ENCODE measurements around the gene TMTC2.
A peak's percentile ranks its signal among the peaks of the same experiment; 100 is the strongest.

The TMTC2 gene

GRCh38 chr12:82848845-82849244, 162.1 kb downstream of the TMTC2 start:
- DNase-seq: no peak

DNA sequence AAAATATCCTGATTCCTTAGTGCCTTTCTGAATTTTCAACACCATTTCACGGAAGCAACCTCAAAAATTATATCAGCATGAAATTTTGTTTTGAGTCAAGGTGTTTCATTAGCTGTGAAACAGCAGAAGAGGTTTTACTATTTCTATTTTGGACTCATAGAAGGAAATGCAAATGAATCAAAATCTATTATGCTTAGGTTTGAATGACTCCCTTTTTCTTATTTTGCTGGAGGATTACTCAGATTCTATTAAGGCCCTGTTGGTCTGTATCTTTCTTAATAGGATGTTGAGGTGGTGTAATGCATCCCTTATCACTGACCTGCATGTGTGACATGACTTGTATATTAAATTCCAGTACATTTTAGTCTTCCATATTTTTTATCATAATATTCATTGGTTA, 165.8 kb downstream of the TMTC2 start:
- DNase-seq: no peak

DNA sequence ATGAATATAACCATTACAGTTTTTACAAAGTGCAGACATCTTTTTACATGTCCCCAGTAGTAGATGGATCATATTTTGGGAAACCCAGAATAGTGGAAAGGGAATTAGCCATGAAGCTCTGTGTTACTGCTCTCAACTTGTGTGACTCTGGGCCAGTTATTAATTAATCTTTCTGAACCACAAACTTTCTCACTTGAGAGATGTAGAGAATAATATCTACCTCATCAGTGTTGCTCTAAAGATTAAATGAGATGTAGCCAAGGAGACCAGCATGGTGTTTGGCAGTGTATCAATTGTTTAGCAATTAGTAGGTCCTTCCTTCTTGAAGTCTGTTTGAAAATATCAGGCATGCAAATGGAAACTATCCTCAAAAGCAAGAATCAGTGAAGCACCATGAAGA, 169.2 kb downstream of the TMTC2 start:
- DNase-seq: no peak

GRCh38 chr12:82857276-82857675, 170.6 kb downstream of the TMTC2 start:
- DNase-seq: no peak

DNA sequence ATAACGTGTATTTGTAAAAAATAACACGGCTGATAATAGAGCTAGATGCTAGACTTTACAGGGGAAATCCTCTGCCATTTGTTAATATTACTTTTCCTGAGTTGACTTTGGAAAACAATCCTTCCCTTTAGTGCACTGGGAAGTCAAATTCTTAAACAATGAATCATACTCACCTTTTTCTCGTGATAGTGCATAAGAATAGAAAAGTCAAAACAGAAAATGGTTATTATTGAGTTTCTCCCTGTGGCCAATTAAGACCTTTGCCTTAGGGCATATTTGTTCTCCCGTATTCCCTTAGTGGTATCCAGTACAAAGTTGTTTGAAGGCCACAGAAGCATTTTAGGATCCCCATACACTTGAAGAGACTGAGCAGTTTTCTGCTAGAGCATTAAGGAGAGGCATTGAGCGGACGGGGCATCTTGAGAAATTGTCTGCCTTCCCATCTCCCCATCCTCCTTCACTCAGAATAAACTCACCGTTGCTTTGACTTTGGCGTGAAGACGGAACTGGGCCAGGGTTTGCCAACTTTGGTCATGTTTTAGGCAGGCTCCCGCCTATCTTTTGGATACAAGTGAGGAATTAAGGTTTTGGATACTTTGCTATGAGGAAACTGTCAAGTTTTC, 171.3 kb downstream of the TMTC2 start:
- no peak for DNase-seq

- no peak for DNase-seq
These were observed 171.8 kb downstream of the TMTC2 start for GRCh38 chr12:82858534-82858917.

DNA sequence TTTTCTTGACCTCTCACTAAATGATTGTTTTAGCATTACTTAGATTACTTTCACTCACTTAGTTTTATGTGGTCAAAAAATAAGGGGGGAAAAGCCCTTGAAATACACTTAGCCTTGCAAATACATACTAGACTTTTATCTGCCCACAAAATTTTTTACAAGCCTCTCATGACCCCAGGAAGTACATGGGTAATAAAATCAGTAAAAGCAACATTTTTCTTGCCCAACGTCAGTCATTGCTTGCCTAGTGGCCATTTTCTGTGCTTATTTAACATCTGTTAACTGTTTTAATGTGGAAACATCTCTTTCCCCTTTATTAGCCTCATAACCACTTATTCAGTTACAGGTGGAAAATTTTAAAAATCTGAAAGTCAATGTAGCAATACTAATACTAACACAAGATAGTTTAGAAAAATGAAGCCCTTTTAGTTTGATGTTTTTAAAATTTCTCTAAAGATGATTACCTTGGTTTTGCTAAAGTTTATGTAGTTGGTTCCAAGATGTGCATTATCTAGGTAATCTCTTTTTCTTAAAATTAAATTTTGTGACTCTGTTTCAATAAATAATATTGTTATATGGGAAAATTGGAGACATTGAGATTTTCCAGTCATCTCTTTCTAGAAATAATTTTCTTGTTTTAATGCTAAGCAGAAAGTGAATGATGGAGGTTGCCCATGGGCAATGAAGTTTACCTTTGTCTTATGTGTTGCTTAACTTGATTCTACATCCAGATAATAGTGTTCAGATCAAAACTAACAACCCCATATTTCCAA, 175.5 kb downstream of the TMTC2 start:
- DNase-seq: no peak

GRCh38 chr12:82862876-82863649, 176.4 kb downstream of the TMTC2 start:
- no peak for DNase-seq

DNA sequence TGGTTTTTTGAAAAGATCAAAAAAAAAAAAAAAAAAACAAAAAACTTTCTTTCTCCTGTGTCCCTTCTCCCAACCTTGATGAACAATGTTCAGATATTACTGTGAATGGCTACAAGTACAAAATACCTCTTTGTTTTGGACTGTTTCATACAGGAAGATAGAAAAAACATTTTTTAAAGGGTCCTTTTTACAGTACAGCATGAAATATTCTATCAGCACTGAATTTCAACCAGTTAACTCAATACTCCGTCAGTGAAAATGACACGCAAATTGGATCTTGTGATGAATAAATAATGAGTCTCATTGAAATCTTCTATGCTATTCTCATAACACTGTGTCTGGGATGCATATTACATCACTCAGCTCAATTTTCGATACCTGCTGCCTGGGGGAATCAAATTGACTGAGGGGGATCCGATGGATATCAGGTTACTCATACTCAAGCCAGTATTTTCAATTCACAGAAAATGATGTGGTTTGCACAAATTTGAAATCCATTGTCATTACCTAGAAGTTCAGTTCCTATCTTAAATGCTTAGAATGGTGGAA, 179.6 kb downstream of the TMTC2 start:
- DNase-seq: no peak

DNA sequence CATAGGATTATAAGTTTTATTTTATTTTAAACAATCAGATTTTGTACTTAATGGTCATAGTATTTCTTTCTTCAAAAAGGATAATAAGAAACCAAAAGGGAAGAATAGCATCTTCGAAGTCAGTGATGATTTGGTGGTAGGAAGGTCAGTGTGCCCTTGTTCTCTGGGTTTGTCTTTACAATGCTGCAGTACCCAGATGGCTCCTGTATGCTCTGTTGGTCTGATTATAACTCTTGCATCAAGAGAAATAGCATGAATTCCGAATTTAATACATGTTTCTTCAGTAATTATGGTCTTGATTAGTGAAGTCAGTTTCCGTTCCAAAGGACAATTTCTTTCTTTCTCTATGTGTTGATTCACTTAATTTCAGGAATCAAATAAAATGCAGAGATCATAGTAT, 180.2 kb downstream of the TMTC2 start:
- DNase-seq: no peak

GRCh38 chr12:82867762-82868500, 181.2 kb downstream of the TMTC2 start:
- DNase-seq: no peak

DNA sequence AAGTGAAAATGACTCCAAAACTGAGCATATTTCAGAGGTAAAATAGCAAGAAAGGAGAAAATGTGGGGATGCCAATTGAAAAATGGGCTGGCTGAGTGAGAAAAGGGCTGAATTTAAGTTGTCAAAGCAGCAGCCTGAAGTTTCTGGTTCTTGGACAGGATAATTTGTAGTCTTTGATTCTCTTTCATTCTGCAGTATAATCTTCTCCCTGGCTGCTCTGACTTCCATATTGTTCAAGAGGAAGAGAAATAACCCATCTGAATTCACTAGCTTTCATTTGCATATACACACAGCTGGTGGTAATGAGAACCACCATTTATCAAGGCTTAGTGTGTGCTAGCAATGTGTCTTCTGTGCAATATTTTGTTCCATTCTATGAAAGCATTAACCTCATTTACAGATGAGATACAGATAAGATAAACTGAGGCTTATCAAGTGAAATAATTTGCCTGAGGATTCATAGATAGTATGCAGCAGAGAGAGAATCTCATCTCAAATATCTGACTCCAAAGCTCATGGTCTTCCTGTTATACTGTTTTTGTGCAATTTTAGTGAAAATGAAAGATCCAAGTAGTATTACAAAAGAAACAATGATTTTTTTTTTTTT, 184.2 kb downstream of the TMTC2 start:
- peak in 1 of 5 experiments; percentile 55 for DNase-seq

- no peak for DNase-seq
These were observed 185.4 kb downstream of the TMTC2 start for GRCh38 chr12:82872088-82872487.

DNA sequence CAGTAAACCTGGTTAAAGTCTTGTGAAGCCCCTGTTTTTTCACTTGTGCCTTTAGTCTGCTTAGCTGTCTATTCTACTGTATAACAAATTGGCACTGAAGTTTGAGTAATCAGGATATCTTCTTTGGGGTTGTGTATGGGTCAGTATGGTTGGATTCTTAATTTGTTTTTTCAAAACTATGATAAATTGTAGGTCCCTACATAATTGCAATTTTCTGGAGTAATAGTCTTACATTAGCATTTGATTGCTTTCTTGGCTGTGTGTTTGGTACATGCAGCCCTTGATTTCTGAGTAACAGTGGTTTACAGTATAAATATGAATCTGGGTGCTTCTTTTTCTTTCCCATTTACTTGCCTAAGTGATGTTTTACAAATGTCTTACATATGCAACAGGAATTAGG, 186.6 kb downstream of the TMTC2 start:
- no peak for DNase-seq

DNA sequence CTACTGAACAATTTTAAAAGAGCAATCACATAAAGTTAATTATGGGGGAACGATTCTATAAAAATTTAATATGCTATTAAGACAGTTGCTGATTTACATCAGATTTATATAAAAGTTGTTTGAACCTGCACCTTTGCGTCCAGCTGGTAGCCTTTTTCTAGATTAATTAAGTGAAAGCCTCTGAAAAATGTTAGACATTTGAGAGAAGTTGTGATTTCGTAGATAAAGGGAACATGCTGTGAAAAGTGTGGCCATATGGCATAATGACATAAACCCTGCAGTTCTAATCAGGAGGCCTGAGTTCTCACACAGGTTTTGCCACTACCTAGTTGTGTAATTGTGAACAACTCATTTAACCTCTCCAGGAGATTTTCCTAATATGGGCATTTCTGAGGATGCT, 187.2 kb downstream of the TMTC2 start:
- DNase-seq: no peak

GRCh38 chr12:82874945-82875344, 188.2 kb downstream of the TMTC2 start:
- DNase-seq: peak in 1 of 5 experiments; percentile 73

GRCh38 chr12:82876075-82876474, 189.4 kb downstream of the TMTC2 start:
- peak in 1 of 5 experiments; percentile 34 for DNase-seq

GRCh38 chr12:82877963-82878362, 191.3 kb downstream of the TMTC2 start:
- peak in 1 of 5 experiments; percentile 39 for DNase-seq

GRCh38 chr12:82880442-82880901, 193.8 kb downstream of the TMTC2 start:
- no peak for DNase-seq

DNA sequence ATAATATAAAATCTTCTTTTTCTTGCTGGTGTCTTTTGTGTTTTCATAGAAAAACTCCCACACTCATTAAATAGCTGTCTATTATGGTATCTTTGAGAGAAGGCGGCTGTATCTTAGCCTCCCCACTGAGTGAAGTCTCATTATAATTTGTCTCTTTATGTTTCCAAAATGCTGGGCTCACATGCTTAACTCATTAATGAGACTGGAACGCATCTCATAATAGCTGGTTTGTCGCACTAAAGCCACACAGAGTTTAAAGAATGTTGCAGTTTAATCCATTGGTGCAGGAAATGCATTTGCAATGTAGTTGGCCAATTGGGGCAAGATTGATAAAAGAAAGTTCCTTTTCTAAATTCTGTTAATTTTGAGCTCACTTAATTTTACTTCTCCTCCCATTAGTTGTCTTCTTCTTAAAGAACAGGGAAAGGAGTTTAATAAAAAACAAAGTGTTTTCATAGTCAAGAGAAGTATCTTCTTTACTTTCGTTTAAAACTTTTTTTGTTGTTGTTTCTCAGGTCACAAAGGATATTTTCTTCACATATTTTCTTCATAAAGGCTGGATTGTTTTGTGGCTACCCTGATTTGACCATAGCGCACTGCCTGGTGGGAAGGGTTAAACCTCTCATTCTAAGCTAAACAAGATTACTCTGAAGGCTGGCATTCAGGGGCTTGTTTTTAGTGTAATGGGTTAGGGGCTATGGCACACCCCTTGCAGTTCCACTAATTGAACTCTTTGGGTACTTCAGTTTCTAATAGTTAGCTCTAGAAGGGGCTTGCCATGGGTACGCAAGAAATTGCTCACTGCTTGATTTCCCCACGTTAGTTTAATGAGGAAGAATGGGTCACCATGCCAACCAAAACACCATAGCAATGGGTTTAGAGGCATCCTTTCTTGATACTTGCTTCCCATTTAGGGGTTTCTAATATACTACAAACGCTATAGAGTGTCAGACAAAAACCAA, 197.0 kb downstream of the TMTC2 start:
- no peak for DNase-seq

Data from T-helper 2 cell (primary cell).